Ectodermal cell (in vitro differentiated cells): Measurements from ENCODE around the gene ANO3.

ENCODE experiments used
- H3K27ac ChIP-seq: 2 replicates; pipeline ENCODE4 v1.7.0; 2013; ENCODE audit warnings: mild to moderate bottlenecking, low read depth, low read length; ENCODE audit not compliant: insufficient read depth, poor library complexity, severe bottlenecking
- H3K27me3 ChIP-seq: 2 replicates; pipeline ENCODE4 v1.7.0; 2013; ENCODE audit warnings: mild to moderate bottlenecking, low read length; ENCODE audit not compliant: insufficient read depth, control insufficient read depth, poor library complexity, severe bottlenecking
- H3K36me3 ChIP-seq: one replicate; pipeline ENCODE4 v1.7.0; 2013; ENCODE audit warnings: low read length; ENCODE audit not compliant: control insufficient read depth, insufficient read depth
- H3K4me1 ChIP-seq: one replicate; pipeline ENCODE4 v1.7.0; 2013; ENCODE audit warnings: low read length; ENCODE audit not compliant: control insufficient read depth, insufficient read depth
- H3K4me3 ChIP-seq: 2 replicates; pipeline ENCODE4 v1.7.0; 2013; ENCODE audit warnings: low read depth, low read length, control low read depth; ENCODE audit not compliant: insufficient read depth
- H3K9me3 ChIP-seq: 2 replicates; pipeline ENCODE4 v1.7.0; 2013; ENCODE audit warnings: mild to moderate bottlenecking, low read length, moderate library complexity; ENCODE audit not compliant: control insufficient read depth
- WGBS, 2 experiments: methylation state at CpG; one replicate each; pipeline ENCODE4 v1.1.7; 2013; ENCODE audit warnings: missing lambda C conversion rate in 2 of 2; 5-methylcytosine and 5-hydroxymethylcytosine counted together

The ANO3 gene

DNA sequence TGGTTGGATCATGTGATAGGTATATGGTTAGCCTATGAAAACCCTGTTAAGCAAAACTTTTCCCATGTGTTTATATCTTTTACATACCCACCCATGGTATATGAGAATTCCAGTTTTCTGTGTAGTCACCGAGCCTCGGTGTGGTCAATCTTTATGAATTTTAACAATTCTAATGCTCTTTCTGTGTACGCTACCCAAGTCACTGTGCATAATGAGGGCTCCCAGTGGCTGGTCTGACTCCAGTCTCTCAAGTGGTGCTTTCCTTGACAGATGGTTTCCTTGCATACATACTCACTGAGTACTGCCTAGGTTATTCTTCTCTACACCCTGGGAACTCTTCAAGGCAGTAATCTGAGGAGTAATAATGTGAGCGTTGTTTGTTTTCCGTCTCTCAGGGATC, 222.5 kb downstream of the ANO3 start:
- 88% methylated on average over 5 of the region's 5 CpGs for whole genome bisulfite sequencing, 2 experiments
- Histone ChIP-seq H3K27ac (no peak overlapping the region), H3K36me3 (no peaks in the 10 kb centered on the region), H3K9me3 (no peaks in the 10 kb centered on the region), H3K4me1 (peaks cover 4% of the 10 kb centered on the region), H3K4me3 (no peak overlapping the region), H3K27me3 (no peaks in the 10 kb centered on the region)

- no peak overlapping the region for H3K27ac ChIP-seq
- H3K9me3 ChIP-seq: no peaks in the 10 kb centered on the region
- peaks cover 4% of the 10 kb centered on the region for H3K4me1 ChIP-seq
- no peak overlapping the region for H3K4me3 ChIP-seq
- 100% methylated on average over 1 of the region's 1 CpG for WGBS, 2 experiments
- H3K27me3 ChIP-seq: no peaks in the 10 kb centered on the region
- H3K36me3 ChIP-seq: no peaks in the 10 kb centered on the region
Measured at GRCh38 chr11:26556582-26556981, 224.7 kb downstream of the ANO3 start.

DNA sequence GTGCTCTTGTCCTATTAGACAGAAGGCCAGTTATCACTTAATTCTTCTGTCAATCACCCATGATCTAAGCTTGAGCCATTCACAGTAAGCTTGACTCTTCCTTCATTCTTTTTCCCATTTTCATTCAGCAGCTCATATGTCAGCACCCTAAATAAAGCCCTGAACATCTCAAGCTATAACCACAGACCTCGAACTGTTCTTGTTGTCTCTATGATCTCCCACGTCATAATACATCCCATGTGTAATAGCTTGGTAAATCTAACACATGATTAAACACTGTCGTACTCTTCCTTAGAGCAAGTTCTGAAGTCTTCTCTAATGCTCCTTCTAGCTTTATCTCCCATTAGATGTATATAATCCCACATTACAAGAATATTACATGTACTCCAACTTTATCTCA, 225.7 kb downstream of the ANO3 start:
- H3K9me3 ChIP-seq: no peaks in the 10 kb centered on the region
- peaks cover 4% of the 10 kb centered on the region for H3K4me1 ChIP-seq
- H3K36me3 ChIP-seq: no peaks in the 10 kb centered on the region
- no peaks in the 10 kb centered on the region for H3K27me3 ChIP-seq
- 57 to 60% methylated on average over 3 of the region's 3 CpGs for WGBS, 2 experiments
- H3K4me3 ChIP-seq: no peak overlapping the region
- no peak overlapping the region for H3K27ac ChIP-seq

DNA sequence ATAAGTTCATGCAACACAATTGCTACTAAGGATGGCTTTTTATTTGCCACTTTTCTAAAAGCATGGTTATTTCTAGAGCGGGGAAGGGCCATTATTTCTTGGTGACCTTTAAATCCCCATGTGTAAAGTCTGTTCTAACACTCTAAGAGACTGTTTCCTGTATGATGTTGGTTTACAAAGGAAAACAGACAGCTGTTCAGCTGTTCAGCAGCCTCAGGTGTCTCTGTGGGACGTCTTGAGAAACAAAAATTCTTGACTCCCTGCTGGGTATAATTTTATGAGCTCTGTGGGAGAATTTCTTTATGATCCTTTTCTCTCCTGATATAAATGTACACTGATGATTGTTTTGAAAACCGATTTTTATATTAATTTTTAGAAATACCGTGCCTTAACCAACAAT, 226.3 kb downstream of the ANO3 start:
- WGBS, 2 experiments: 66 to 82% methylated on average over 2 to 4 of the region's 4 CpGs
- H3K27ac ChIP-seq: no peak overlapping the region
- no peaks in the 10 kb centered on the region for H3K27me3 ChIP-seq
- peaks cover 4% of the 10 kb centered on the region for H3K4me1 ChIP-seq
- no peak overlapping the region for H3K4me3 ChIP-seq
- H3K36me3 ChIP-seq: no peaks in the 10 kb centered on the region
- H3K9me3 ChIP-seq: no peaks in the 10 kb centered on the region

- Histone ChIP-seq H3K27me3 (no peaks in the 10 kb centered on the region), H3K27ac (no peak overlapping the region), H3K9me3 (no peaks in the 10 kb centered on the region), H3K4me3 (no peak overlapping the region), H3K36me3 (no peaks in the 10 kb centered on the region), H3K4me1 (peaks cover 5% of the 10 kb centered on the region)
- WGBS, 2 experiments: 83% methylated on average over 1 of the region's 2 CpGs; no CpG with 5 or more reads in 1 of the 2 experiments
Measured at GRCh38 chr11:26569646-26570045, 237.7 kb downstream of the ANO3 start.

DNA sequence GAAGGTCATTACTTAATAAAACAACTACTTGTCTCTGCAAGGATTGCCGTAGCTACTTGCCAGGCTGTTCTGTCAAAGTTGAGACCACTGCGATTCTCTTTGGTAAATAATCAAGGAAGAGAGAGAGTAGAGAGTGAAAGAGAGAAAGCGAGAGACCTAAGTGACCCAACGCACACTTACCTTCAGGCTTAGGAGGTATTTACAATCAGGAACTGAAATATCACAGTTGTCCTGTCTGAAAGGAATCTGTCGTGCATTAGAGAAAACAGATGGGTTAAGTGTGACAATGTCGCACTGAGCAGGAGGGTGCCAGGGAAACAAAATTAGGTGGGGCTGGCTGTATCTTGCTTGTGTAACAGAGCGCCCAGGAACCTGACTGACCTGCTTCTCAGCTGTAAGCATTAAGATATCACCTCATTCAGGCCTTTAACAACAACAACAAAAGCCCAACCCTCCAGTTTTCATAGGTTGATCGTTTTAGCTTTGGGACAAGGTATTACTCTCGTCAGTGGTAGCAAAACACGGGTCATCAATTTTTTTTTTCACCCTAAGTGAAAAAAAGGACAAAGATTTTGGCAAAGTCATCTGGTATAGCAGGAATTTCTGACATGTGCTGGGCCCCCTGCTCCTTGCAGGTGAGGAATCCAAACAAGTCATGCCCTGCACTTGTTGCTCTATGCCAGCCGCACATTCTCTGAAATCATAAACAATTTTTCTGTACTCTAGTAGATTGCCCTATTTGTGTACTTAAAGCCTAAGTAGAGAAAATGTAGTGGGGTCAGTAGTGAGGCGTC, 240.1 kb downstream of the ANO3 start, which contains the start of gene MUC15:
TSS of gene MUC15 (minus strand) at position 403 of the 794 bp plus-strand sequence. CDS start 5,169 bp downstream, outside the sequence.
- no peaks in the 10 kb centered on the region for H3K36me3 ChIP-seq
- H3K9me3 ChIP-seq: no peaks in the 10 kb centered on the region
- H3K27me3 ChIP-seq: no peaks in the 10 kb centered on the region
- peaks cover 5% of the 10 kb centered on the region for H3K4me1 ChIP-seq
- no peak within 1 kb of the TSS for H3K4me3 ChIP-seq
- no peak within 1 kb of the TSS for H3K27ac ChIP-seq
- 90% methylated on average over 10 to 12 of the region's 12 CpGs for WGBS, 2 experiments

DNA sequence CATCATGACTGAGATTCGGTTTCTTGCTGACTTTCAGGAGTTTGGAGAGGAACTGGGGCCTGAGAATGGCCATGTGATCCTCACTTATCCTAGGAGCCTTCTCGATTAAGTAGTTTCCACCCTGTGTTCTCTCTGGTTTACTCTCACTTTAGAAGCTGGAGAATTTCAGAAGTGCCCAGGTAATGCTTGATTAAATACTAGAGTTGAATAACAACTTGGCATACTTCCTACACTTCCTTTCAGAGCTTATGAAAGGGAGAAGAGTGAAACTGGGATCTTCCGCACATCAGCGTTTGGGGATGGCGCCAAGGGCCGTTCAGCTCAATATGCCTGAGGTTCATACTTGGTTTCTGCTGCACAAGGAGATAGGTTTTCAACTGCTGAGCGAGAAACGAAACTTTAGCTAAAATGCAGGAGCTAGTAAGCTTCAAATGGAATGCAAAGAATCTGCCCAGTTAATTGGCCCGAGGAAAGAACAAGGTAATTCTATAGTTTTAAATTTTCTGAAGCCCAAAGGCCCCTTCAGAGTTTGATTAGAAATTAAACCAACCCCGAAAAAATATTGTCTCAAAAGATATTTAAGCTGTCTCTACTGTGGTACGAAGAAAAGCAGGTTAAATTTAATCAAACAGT, 241.0 kb downstream of the ANO3 start:
- Histone ChIP-seq H3K27ac (no peak overlapping the region), H3K27me3 (no peaks in the 10 kb centered on the region)
- 90 to 92% methylated on average over 10 to 11 of the region's 11 CpGs for WGBS, 2 experiments

DNA sequence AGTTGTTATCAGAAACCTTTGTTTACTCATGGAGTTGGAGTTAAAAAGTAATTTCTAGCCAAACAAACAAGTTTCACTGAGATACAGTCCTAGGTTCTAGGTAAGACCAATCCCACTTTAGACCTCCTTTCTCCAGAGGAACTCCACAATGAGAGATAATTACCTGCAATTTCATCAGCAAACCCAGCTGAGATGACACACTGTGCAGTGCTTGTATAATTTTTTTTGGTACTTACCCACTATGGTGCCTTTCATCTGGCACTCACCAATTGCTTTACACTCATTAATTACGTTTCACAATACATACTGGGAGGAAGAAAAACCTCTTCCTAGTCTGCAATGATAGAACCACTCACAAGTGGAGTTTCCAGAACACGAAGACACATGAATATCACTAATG, 242.0 kb downstream of the ANO3 start:
- Histone ChIP-seq H3K36me3 (no peaks in the 10 kb centered on the region), H3K4me3 (no peak overlapping the region), H3K27me3 (no peaks in the 10 kb centered on the region), H3K9me3 (no peaks in the 10 kb centered on the region), H3K27ac (no peak overlapping the region), H3K4me1 (peaks cover 5% of the 10 kb centered on the region)
- WGBS, 2 experiments: 86 to 100% methylated on average over 2 of the region's 2 CpGs

More for the DNA sequence above, 241.0 kb downstream of the ANO3 start:
- Histone ChIP-seq H3K4me3 (no peak overlapping the region), H3K36me3 (no peaks in the 10 kb centered on the region), H3K9me3 (no peaks in the 10 kb centered on the region), H3K4me1 (peaks cover 5% of the 10 kb centered on the region)

DNA sequence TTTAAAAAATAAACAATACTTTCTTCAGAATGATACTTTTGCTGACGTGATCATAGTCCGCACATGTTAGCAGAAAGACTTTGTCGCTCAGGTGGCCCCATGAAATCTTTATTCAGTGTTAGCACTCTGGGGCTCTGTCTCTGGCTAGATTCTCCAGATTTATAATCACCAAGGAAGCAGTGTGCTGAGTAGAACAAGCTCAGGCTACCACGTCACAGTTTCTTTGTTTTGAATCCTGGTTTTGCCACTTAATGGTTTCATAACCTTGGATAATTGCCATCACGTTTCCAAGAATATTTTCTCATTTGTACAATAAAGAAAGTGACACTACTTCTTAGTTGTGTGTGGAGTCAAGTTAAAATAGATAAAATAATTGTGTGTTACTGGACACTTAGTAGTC, 244.0 kb downstream of the ANO3 start:
- 89 to 90% methylated on average over 4 to 5 of the region's 5 CpGs for WGBS, 2 experiments
- H3K4me3 ChIP-seq: no peak overlapping the region
- H3K36me3 ChIP-seq: no peaks in the 10 kb centered on the region
- no peaks in the 10 kb centered on the region for H3K9me3 ChIP-seq
- H3K27me3 ChIP-seq: no peaks in the 10 kb centered on the region
- H3K4me1 ChIP-seq: peaks cover 5% of the 10 kb centered on the region
- no peak overlapping the region for H3K27ac ChIP-seq

DNA sequence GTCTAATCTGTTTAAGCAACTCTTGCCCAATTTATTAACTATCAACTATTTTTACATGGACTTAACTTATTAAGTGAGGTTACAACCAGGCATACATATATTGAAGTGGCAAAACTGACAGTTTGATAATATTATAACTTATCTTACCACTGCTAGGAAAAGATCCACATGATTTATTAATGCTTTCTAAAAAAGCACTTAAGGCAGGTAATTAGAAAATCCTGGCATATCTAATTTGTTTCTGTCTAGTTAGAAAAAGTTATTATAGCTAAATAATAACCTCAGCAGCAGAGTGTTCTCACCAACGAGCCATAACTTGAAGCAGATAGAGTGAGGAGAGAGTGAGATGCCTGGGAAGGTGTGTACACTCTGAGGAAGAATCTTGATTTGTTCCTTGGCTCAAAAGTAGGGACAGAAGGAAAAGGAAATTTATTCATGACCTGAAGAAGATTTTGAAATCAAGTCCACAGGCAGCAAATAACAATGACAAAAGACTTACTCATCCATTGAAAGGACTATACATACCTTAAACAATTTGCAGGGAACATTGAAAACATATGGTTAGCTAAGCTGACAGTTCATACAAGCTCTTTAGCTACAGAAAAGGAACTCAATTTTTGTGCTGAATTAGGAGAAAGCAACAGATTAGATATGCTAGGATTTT, 247.2 kb downstream of the ANO3 start:
- Histone ChIP-seq H3K27me3 (no peaks in the 10 kb centered on the region), H3K9me3 (no peaks in the 10 kb centered on the region), H3K27ac (no peak overlapping the region), H3K4me3 (no peak overlapping the region), H3K36me3 (no peaks in the 10 kb centered on the region), H3K4me1 (no peaks in the 10 kb centered on the region)
- WGBS, 2 experiments: 86 to 100% methylated on average over 1 of the region's 1 CpG
